EL (cell line): ENCODE results near the gene SLIRP.
"Not testable (repeated sequence)": the region's sequence is repeated elsewhere in the genome, so short reads cannot be mapped to it uniquely, and the experiment has no call there.

Experiments used
- DNase-seq: peaks from one replicate; pipeline ENCODE4 v3.0.0-alpha.2; 2016

Gene SLIRP

GRCh38 chr14:77746064-77746702 is 38.3 kb downstream of the SLIRP start:
- no peak for DNase-seq

- not testable (repeated sequence) for DNase-seq
Measured at GRCh38 chr14:77747425-77747824, 39.5 kb downstream of the SLIRP start.

GRCh38 chr14:77752266-77752665 is 44.4 kb downstream of the SLIRP start:
- no peak for DNase-seq

GRCh38 chr14:77752799-77753516 is 45.1 kb downstream of the SLIRP start:
- no peak for DNase-seq

DNA sequence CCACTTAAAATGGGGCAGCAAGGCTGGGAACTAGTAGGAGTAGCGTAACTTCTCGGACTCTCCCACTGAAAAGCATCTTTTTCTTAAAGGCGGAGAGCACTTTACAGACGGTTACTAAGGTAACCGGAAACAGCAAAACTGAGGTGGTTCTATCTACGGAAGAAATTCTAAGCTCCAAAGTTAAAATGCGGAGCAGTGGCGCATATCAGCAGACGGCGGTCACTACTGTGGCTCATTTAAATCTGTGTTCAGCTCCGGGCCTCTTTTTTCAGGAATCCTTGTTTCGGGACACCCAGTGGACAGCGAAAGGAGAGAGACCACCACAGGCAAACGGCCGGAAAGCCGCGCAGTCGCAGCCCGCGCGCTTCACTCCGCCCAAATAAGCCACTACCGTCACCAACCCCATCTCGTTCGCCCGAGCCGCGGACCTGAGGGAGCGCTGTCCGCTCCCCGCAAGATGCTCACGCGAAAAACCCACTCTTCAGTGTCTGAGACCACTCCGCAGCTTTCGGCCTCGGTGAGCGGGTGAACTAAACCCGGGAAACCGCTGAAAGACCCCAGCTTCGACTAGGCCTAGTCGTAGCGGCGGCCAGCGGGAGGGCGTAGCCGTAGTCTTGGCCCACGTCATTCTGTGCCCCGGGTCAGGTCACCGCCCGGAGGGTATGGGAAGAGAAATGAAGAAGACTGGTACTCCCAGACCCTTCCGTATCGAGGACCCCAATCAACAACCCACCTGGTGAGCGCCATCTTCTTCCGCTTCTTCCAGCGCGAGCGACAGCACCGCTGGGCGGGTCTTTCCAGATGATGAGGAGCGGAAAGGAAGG is 52.7 kb downstream of the SLIRP start, which contains the start of gene SNW1:
Gene SNW1, minus strand, starts transcription at position 776 of the 824 bp plus-strand sequence. Its CDS starts 29 bp downstream, at position 747.
- DNase-seq: peak; percentile 93

DNA sequence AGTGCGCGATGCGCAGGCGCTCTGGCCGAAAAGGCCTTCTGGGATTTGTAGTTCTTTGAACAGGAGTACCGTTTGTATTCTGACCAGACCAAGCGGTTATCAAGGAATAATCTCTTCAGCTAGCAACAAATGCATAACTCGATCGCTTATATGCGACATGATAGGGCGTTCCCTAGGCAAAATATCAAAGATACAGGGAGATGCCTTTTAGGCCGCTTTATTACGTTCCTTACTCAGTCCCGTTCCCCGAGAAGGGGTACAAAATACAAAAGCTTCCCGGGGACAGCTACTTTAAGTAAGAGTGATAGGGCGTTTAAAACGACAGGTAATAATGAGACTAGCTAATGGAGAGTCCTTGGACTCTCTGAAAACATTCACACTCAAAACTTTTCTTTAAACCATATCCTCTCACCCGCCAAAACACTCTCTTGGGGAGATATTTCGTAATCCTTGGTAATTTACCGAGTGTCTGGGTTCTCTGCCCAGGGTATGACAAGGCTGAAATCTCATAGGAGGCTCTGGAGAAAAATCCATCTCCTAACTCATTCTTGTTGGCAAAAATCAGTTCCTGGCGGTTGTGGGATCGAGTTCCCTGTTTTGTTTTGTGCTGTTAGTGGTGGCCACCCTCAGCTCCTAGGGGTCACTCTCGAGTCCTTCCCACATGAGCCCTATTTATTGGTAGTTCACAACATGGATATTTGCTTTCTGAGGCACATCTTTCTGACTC is 53.5 kb downstream of the SLIRP start:
- DNase-seq: peak; percentile 50

- DNase-seq: no peak
Measured at GRCh38 chr14:77763316-77763715, 55.4 kb downstream of the SLIRP start.

DNA sequence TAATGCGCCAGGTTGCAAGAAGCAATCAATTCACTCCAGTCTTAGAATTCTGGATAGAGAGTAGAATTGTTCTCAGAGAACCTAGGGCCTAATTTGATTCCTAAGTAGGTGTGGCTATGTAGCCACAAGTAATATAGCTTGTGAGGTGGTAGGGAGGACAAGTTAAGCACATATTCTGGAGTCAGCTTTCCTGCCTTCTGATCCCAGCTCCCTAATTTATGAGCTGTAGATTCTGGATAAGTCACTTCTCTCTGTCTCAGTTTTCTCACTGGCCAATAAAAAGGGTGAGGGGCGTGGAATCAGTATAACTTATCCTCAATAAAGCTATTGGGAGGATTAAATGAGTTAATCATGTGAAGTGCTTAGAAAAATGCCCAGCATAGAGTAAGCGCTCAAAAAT is 56.1 kb downstream of the SLIRP start:
- DNase-seq: no peak
